ENCODE measurements around the gene KDM4C.

- no peak for TF ChIP-seq CTCF (IDR thresholded peaks at IDR 0.05)
- TF ChIP-seq POLR2AphosphoS5 (IDR thresholded peaks at IDR 0.05) = no peak
- TF ChIP-seq EP300 (IDR thresholded peaks at IDR 0.05) = no peak
- no peak for TF ChIP-seq POLR2A (IDR thresholded peaks at IDR 0.05)
Observed at GRCh38 chr9:7223981-7224380, 466.2 kb downstream of the KDM4C start.
